ENCODE results near the gene PIGO.

Gene PIGO

DNA sequence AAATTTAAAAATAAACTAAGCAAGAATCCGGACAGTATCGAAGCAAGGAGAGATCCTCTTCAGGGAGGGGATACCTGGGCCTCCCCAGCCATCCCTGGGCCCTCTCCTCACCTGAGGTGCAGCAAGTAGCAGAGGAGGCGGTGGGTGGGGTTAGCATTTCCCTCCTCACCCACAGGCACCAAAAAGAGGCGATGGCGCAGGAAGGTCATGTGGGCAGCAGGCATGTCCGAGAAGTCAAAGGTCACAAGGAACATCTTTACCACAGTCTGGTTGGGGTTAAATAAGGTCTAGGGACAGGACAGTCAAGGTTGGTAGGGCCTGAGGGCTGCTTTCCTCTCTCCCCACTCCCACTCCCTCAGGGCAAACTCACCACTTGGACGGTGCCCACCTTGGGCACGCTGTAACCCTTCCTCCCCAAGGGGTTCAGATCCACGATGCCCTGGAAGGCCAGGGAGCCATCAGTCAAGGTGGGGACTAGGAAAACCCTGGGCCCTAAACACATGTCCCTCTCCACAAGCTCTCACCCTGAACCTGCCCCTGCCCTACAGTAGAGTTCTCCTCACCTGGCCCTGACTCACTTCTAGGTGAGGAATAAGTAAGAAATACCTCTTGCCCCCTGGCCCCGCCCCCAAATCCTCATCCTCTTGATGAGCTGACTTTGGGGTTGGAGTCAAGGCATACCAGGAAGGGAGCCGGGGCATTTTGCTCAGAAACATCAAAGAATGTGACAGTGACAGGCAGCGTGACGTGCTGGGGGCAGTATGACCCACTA lies 9.4 kb upstream of the PIGO start:
- no peak for DNase-seq

DNA sequence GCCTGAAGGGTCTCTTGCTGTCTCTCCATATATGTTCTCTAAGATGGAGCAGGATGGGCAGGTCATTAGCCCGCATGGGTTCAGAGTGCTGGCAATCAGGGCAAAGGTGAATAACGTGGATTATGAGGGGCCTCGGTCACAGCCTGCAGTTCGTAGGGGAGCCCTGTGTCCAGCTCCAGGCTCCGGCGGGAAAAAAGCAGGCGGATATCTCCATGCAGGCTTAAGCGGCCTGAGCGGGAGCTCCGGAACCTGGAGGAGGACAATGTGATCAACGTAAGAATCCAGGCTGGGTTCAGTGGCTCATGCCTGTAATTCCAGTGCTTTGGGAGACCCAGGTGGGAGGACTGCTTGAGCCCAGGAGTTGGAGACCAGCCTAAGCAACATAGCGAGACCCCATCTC lies 8.7 kb upstream of the PIGO start:
- DNase-seq, result no peak

DNA sequence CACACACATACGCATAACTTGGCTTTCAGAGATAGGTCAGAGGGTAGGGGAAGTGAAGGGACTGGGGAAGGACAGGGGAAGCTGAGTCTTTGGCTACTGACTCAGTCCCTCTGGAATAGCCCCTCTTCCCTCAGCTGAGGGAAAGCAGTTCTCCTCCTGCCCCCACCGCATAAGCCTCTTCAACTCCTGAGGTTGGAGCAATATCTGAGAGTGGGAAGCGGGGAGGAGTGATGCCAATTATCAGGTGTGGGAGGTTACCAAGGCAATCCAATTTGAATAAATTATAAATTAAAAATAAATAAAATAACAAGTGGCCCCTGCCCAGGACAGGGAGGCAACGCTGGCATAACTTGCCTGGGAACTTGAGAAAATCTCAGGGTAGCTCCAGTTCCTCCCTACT lies 8.2 kb upstream of the PIGO start:
- DNase-seq, result no peak

DNA sequence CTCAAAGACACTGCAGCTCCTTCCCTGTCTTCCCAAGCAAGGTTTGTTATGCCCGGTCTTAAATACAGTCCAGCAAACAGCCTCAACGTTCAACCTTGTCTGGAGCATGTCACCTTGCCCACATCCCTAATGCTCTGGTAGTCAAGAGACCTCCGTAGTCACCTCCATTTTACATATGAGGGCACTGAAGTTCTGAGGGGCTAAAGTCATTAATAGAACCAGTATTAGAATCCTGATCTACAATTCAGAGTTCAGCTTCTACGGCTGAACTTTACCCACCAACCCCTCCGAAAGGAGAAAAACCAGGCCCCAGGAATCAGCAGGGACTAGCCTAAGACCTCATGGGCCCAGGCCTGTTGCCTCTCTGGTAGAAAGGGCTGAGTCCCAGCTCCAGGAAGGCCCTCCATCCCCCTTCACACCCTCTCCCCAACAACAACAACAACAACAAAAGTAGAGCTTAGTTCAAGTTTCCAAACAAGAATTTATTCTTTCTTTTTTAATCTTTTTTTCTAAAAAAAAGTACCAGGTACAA lies 7.3 kb upstream of the PIGO start:
- DNase-seq, result no peak

DNA sequence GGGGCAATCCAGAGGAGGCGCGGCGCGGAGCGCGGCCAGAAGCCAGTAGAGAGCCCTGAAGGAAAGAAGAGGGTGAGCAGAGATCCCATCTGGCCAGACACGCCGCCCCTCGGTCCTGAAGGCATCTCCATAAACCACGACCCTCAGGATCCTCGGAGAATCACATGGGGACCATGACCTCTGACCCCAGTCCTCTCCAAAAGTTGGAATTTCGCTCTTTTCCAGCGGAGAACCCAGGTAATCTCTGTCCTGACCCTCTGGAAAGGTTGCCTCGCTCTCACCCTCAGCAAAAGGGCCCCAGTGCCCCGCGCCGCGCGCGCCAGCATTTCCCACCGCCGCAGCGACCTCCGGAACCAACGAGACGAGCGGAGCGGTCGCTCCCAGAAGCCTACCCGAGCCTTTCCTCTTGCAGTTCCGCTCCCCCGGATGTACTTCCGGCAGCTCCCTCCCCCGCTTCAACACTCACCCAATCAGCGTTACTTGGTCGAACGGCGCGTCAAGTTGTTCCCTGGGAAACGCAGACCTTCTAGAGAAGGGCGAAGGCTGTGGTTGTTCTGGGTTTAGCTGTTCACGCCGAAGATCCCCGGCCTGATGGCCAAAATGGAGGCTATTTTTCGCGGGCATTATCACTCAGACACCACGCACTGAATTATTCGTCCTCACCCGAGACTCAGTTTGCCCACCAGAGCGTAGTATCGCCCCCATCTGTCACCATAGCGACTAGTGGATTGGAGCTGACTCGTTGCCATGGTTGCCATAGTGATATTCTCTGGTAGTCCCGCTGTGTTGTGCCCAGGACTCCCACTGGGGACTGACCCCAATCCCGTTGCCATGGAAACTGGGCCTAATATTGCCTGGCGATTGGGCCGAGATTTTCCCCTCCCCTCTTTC lies 6.6 kb upstream of the PIGO start, which contains the start of gene STOML2:
STOML2 (minus strand) TSS at position 363 of the 891 bp plus-strand sequence; CDS start at position 326, 37 bp downstream.
- DNase-seq, result peak; percentile 76

DNA sequence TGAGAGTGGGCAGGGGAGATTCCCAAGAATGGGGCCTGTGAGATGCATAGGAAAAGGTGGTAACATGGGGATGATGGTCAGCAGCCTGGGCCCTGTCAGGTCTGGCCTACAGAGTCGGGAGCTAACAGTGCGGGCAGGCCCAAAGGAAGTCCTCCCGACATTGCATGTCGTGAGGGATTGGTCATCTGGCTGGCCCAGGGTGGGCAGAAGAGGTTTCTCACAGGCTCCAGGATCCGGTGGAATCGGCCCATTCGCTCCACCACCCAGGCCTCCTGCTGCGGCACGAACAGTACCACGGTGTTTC lies 6.0 kb upstream of the PIGO start:
- no peak for DNase-seq

DNA sequence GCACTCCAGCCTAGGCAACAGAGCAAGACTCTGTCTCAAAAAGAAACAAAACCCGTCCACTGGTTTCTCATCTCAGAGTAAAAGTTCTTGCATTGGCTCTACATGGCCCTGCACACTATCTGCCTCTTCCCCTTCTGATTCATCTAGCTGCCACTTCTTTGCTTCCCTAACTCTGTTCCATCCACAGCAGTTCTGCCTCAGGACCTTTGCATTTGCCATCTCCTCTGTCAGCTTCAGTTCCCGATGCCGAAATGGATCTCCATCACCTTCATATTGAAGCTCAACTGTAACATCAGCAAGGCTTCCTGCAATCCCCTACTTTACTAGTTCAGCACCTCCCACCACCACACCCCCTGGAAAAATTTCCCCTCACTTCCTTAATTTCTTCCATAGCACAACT lies 1.2 kb upstream of the PIGO start:
- DNase-seq, result no peak

DNA sequence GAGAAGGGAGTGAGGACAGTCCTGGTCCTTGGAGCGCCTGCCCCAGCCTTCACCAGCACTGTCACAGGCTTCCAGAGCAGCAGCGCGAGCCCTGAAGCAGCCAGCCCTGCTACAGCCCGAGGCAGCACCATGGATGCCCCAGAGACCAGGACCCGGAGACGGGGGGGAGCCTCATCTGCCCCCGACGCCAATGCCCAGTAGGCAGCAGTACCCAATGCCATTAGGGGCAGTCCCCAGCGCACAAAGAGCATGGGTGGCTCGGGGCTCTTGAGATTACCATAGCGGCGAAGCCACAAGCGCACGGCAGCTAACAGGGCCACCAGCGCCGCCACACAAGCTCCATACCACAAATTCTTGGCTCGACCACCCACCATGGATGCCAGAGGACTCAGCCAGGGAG lies 4.9 kb downstream of the PIGO start:
- DNase-seq, result no peak

DNA sequence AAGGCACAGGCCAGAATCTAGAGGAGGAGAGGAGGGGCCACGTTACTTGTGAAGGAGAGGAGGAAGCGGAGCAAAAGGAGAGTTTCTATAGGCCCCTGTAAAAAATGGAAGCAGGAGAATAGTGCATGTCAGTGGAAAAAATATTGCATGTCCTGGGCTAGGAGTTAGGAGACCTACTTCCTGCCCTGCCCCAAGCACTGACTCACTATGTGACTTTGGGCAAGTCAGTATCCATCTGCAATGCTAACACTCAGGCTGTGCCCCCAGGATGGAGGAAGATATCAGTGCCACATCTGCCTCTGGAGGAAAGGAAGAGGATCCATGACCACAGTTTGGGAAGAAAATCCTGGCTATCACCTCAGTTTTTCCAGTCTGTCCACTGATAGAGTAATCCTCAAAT lies 7.0 kb downstream of the PIGO start:
- DNase-seq, result no peak

DNA sequence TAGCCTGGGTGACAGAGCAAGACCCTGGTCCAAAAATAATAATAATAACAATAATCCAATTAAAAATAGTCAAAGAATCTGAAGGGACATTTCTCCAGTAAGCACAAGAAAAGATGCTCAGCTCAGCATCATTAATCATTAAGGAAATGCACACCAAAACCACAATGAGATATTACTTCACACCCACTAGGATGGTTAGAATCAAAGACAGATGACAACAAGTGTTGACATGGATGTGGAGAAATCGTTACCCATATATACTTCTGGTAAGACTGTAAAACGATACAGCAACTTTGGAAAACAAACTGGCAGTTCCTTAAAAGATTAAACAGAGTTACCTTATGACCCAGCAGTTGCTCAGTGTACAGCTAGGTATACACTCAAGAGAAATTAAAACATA lies 11.3 kb downstream of the PIGO start:
- DNase-seq, result no peak

DNA sequence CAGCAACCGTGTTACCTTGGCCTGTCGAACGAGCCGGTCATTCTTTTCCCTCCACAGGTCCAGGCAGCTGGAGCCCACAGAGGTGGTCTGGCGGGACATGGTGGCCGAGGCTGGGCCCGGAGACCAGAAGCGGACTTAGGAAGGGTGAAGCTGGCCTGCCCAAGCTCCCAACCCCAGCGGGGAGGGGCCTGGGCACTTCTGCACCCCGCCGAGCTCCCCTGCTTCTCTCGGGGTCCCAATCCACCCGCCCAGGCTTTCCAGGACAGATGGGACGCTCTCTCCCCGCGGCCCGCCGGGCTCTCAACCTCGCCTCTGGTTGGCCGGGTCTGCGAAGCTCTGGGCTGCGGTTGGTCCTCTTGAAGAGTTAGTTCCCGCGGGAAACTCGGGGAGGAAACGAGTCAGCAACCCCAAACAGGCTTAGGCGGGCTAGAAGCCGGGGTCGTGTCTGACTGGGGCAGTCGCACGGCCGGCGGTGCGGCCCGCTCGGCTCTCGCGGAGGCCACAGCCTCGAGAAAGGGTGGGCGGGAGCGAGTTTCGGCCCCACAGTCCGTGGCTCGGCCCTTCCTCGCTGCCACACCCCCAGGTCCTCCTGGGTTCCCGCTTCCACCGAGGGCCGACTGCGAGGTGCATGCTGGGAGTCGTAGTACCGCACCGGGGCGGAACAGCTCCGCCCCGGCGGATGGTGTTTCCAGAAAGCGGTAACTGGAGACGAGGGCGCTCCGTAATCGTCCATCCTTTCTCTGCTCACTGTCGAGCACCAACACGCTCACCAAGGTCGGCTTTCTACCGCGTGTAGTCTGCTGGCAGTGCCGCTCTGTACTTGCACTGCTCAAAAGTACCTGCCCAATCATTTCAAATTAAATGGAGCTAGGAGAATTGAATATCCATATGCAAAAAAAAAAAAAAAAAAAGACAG lies 16.7 kb downstream of the PIGO start, which contains the start of gene FANCG:
FANCG (minus strand) TSS at position 517 of the 916 bp plus-strand sequence; CDS start at position 99, 418 bp downstream.
- DNase-seq, result peak; percentile 74

DNA sequence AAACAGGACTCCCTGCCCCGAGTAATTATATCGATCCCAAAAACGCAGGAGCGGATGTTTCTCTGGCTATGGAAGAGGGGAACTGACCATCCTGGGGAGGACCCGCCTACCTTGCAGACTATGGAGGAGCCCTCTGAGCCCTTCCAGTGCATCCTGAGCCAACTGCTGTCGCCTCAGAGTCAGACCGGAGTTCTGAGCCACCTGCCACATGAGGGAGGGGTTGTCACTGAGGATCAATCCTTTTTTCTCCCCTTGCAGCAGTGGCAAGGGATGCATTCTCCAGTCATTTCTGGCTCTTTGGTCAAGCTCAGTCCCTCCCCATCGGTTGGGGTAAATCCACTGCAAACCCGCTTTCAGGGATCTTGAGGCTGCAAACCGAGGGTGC lies 17.4 kb downstream of the PIGO start:
- DNase-seq, result peak; percentile 0

DNA sequence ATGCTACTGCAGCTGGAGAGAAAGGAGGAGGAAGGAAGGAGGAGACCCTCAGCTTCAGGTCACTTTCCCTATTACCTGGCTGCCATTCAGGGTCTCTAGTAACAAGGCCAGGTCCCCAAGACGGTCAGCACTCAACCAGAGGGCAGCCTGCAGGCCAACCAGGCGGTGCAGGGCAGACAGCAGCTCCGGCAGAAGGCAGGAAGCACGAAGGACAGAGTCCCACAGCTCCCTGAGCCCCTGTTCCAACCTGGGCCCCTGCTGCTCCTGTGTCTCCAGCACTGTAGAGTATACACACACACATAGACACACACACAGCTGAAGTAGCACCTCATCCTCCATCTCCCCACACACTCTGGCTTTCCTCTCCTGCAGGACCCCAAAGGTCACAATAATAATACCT lies 18.3 kb downstream of the PIGO start:
- no peak for DNase-seq

DNA sequence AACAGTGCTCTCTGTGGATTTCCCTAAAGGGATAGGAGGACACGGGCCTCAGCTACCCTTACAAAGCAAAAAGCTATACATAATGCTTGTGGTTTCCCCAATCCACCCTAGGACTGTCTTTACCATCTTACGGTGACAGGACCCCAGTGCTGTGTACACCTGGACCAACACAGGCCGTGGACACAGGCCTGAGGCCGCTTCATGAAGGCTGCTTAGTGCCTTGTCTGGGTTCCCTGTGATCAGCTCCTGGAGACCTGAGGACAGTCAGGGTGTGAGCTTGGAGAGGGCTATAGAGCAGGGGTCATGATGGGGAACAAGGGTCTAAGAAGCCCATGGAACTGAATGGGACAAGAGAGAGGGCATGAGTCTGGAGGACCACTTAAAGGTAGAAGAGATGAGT lies 19.5 kb downstream of the PIGO start:
- DNase-seq, result no peak

DNA sequence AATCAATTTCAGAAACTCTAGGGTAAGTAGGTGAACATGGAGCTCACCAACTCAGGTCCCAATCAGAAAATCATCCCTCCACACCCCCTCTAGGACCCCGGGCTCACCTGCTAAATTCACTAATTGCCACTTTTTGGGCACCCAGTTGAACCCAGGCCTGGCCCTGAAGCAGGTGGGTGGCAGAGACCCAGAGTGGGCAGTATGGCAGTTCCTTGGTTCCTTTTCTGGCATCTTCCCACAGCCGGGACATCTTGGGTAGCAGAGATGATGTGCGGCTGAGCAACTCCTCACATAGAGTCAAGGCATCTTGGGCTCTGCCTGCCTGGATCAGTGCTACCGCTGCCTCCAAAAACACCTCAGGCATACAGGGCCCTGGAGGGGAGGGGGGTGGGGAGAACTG lies 21.0 kb downstream of the PIGO start:
- DNase-seq, result no peak

DNA sequence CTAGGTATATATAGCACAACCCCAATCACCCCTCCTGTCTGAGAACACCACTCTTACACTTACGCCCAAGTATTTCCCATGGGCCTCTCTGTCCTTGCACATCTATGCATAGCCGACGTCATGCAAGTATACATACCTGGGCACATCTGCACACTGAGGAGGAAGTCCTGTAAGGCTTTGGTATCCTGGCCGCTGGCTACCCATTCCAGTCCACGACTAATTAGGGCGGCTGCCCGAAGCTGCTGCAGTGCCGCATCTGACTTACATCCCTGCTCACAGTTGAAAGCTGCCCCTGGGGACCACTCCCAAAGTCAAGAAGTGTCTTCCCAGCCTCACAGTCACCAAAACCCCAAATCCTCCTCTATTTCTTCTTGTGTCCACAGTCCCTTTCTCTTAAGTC lies 21.6 kb downstream of the PIGO start:
- DNase-seq, result no peak

DNA sequence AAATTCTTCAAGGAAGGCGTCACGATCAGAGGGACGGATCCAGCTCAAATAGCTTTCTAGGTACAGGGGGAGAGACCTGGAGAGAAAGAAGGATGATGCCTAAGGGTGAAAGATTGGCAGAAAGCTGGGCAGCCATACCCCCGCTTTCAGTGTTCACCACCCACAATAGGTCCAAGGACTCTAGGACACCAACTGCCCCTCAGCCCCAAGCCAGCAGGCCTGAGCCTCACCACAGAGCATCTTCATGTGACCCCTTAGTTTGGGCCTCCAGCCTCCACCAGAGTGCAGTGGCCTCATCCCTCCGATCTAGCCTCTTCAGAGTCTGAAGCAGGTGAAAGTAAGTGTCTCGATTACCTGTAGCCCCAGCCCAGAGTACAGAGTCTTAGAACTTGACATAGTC lies 22.2 kb downstream of the PIGO start:
- no peak for DNase-seq

DNA sequence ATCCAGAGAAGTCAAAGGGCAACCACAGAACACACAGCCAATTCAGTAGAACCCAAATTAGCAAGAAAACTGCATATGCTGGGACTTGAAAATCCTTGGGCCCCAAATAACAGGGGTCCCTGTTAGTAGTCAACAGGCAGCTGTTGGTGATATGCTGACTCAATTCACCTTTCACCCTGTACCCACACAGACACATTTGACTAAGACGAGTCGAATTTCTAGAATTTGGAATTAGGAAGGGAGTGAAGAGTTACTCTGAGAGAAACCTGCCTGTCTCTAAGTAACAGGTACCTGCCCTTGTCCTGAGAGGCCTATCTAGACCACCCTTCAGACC lies 23.1 kb downstream of the PIGO start:
- DNase-seq, result no peak

DNA sequence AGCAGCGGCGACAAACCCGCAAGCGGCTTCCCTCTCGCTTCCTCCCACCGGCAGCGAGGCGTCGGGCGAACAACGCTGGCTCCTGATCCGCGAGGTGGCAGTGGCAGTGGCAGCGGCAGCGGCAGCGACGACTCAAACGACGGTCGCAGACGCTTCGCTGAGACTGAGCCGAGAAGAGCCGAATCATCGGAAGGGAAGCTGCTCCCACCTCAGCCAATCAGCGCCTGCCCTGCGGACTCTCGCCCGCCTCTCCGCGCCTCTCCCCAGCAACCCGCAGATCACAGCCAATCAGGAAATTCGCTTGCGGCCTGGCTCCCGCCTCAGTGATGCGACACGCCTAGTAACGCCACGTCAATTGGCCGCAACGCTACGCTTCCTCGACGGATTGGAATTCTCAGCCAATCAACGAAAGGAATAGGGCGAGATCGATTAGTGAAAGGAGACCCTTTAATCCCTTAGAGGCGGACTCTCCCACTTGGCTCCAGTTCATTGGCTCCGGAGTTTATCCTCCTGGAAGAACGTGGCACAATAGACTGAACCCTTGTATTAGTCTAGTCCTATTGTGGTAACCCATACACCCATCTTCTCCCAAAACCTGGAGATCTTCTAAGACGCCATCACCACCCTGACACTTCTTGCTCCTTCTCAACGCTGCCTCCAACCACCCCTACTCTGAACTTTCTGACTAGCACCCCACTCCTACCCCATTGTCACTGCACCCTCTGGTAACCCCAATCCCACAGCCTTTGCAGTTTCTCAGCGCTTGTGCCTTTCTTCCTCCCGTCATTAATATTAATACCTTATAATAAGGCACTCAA lies 23.7 kb downstream of the PIGO start, which contains the start of gene VCP:
VCP (minus strand) TSS at position 165 of the 818 bp plus-strand sequence. CDS start 272 bp downstream, outside the sequence.
- peak; percentile 86 for DNase-seq

DNA sequence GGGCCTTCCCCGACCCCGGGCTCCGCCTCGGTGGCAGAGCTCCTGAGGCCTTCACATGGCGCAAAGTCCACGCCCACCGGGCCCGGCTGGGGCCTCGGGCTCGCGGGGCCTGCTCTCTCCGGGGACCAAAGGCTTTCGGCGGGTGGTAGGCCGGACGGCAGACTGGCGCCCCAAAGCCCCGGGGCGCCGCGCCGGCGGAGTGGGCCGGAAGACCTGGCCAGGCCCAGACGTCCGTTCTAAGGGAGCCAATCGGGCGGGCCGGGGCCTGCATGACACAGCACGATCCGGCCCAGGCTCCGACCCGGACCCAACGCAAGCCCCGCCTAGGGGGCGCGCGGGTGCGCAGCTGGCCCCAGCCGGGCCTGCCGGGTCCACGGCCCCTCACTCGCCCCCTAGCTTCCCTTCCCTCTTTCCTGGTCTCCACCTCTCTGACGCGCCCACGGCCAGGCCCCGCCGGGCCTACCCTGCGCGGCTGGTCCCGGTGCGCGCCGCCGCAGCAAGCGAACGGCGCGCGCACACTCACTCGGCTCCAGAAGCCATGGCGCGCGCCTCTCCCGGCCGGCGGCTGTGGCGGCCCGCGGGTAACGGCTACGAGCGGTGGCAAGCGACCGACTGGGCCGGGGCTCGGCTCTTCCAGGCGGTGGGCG lies 24.5 kb downstream of the PIGO start:
- peak; percentile 44 for DNase-seq
